Gastroesophageal sphincter (tissue), 3 donors: ENCODE results near the gene SOX4.

Experiments
- EP300 ChIP-seq: sonication (generic); formaldehyde crosslinking; IDR thresholded peaks from one replicate; pipeline ENCODE4 v1.6.1; 2017; ENCODE audit warnings: antibody characterized with exemption, mild to moderate bottlenecking
- POLR2A ChIP-seq, 2 donors: fragments of 450-650 bp; IDR thresholded peaks; one replicate each; pipeline ENCODE4 v1.6.1; 2017; ENCODE audit warnings: antibody characterized with exemption in 2 of 2, mild to moderate bottlenecking in 2 of 2, moderate library complexity in 1 of 2
- TF ChIP-seq, protein P1 (sequence below), 4 experiments: fragments of 200-600 bp in 2 of 4; fragments of 450-650 bp in 2 of 4; sonication (generic) in 1 of 4; IDR thresholded peaks; one replicate each; pipeline ENCODE4 v1.5.1; 2017 to 2019; ENCODE audit warnings: antibody characterized with exemption in 4 of 4, mild to moderate bottlenecking in 2 of 4, moderate library complexity in 2 of 4

DNA sequence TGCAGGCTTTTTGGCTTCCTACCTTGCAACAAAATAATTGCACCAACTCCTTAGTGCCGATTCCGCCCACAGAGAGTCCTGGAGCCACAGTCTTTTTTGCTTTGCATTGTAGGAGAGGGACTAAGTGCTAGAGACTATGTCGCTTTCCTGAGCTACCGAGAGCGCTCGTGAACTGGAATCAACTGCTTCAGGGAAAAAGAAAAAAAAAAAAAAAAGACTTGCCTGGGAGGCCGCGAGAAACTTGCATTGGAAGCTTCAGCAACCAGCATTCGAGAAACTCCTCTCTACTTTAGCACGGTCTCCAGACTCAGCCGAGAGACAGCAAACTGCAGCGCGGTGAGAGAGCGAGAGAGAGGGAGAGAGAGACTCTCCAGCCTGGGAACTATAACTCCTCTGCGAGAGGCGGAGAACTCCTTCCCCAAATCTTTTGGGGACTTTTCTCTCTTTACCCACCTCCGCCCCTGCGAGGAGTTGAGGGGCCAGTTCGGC, 420 bp downstream of the SOX4 start:
- TF ChIP-seq POLR2A (IDR thresholded peaks at IDR 0.05): no peak
- TF ChIP-seq, protein P1, sequence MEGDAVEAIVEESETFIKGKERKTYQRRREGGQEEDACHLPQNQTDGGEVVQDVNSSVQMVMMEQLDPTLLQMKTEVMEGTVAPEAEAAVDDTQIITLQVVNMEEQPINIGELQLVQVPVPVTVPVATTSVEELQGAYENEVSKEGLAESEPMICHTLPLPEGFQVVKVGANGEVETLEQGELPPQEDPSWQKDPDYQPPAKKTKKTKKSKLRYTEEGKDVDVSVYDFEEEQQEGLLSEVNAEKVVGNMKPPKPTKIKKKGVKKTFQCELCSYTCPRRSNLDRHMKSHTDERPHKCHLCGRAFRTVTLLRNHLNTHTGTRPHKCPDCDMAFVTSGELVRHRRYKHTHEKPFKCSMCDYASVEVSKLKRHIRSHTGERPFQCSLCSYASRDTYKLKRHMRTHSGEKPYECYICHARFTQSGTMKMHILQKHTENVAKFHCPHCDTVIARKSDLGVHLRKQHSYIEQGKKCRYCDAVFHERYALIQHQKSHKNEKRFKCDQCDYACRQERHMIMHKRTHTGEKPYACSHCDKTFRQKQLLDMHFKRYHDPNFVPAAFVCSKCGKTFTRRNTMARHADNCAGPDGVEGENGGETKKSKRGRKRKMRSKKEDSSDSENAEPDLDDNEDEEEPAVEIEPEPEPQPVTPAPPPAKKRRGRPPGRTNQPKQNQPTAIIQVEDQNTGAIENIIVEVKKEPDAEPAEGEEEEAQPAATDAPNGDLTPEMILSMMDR (IDR thresholded peaks at IDR 0.05): no peak
- no peak for TF ChIP-seq EP300
